Suprapubic skin (tissue), 4 donors: Measurements from ENCODE around the gene ALOX5AP. TPM values are rescaled to one million over a fixed set of nuclear protein-coding genes. Genes with fewer than 3 reads are reported as not detected.

Source experiments
- DNase-seq, 2 donors: peaks; one replicate each; pipeline ENCODE4 v3.0.0-alpha.2; 2019; ENCODE audit warnings: low spot score in 2 of 2
- H3K27ac ChIP-seq: fragments of 200-600 bp; sonication (generic); one replicate; pipeline ENCODE4 v1.5.1; 2019
- H3K27me3 ChIP-seq: fragments of 200-600 bp; sonication (generic); one replicate; pipeline ENCODE4 v1.5.1; 2019
- H3K36me3 ChIP-seq: fragments of 200-600 bp; sonication (generic); one replicate; pipeline ENCODE4 v1.5.1; 2019
- H3K4me1 ChIP-seq: fragments of 200-600 bp; sonication (generic); one replicate; pipeline ENCODE4 v1.5.1; 2019
- H3K4me3 ChIP-seq: fragments of 200-600 bp; sonication (generic); one replicate; pipeline ENCODE4 v1.5.1; 2019; ENCODE audit warnings: mild to moderate bottlenecking
- H3K9me3 ChIP-seq: fragments of 200-600 bp; sonication (generic); one replicate; pipeline ENCODE4 v1.5.1; 2019
- EP300 ChIP-seq: sonication (generic); formaldehyde crosslinking; IDR thresholded peaks from one replicate; pipeline ENCODE4 v1.6.1; 2017; ENCODE audit warnings: antibody characterized with exemption
- POLR2A ChIP-seq, 2 donors: fragments of 450-650 bp; IDR thresholded peaks; one replicate each; pipeline ENCODE4 v1.6.1; 2017; ENCODE audit warnings: antibody characterized with exemption in 2 of 2, mild to moderate bottlenecking in 2 of 2, moderate library complexity in 2 of 2
- POLR2AphosphoS5 ChIP-seq, 3 donors: sonication (generic); formaldehyde crosslinking; IDR thresholded peaks; one replicate each; pipeline ENCODE4 v1.6.1; 2017; ENCODE audit warnings: antibody characterized with exemption in 3 of 3
- WGBS: methylation state at CpG from one replicate; pipeline ENCODE4 v1.1.5; 2018; 5-methylcytosine and 5-hydroxymethylcytosine counted together
- total RNA-seq, 4 donors: library from RNA; depleted of rRNA; stranded (reverse); fragments of >200 nt; gene quantifications; one replicate each; pipeline ENCODE4 v1.1.0, GENCODE V29; 2016
- TF ChIP-seq, protein P1 (sequence below), 2 donors: fragments of 200-600 bp in 1 of 2; fragments of 450-650 bp in 1 of 2; sonication (generic) in 1 of 2; IDR thresholded peaks; one replicate each; pipeline ENCODE4 v1.5.1; 2016 to 2019; ENCODE audit warnings: antibody characterized with exemption in 2 of 2, mild to moderate bottlenecking in 1 of 2, moderate library complexity in 1 of 2

ALOX5AP gene
- total RNA-seq, 4 donors from 2014 or later, result 5.1 to 13.2 (median 6.7) TPM

DNA sequence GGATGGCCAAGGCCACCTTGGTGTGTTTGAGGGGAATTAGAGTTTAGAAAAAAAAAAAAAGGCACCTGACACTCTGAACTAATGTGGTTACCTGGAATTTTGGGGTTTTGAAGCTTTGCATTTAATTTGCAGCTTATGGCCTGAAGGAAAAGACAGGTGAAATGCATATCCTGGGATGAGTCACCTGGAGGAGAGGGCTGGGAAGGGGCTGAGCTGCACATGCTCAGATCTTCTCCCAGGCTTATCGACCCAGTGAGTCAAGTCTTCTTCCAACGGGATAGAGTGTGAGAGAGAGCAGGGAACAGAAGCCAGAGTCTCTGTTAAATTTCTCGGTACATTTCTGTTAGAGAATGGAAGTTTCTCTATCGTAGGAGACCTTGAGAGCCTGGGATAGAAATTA is 29.7 kb upstream of the ALOX5AP start:
- TF ChIP-seq POLR2AphosphoS5 (IDR thresholded peaks at IDR 0.05) (no peak), EP300 (no peak), POLR2A (IDR thresholded peaks at IDR 0.05) (no peak)
- TF ChIP-seq, protein P1, sequence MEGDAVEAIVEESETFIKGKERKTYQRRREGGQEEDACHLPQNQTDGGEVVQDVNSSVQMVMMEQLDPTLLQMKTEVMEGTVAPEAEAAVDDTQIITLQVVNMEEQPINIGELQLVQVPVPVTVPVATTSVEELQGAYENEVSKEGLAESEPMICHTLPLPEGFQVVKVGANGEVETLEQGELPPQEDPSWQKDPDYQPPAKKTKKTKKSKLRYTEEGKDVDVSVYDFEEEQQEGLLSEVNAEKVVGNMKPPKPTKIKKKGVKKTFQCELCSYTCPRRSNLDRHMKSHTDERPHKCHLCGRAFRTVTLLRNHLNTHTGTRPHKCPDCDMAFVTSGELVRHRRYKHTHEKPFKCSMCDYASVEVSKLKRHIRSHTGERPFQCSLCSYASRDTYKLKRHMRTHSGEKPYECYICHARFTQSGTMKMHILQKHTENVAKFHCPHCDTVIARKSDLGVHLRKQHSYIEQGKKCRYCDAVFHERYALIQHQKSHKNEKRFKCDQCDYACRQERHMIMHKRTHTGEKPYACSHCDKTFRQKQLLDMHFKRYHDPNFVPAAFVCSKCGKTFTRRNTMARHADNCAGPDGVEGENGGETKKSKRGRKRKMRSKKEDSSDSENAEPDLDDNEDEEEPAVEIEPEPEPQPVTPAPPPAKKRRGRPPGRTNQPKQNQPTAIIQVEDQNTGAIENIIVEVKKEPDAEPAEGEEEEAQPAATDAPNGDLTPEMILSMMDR (IDR thresholded peaks at IDR 0.05), result no peak
- Histone ChIP-seq H3K4me1 (no peaks in the 10 kb centered on the region), H3K9me3 (no peaks in the 10 kb centered on the region), H3K36me3 (no peaks in the 10 kb centered on the region), H3K27ac (no peak overlapping the region), H3K4me3 (no peak overlapping the region), H3K27me3 (no peaks in the 10 kb centered on the region)
- no peak for DNase-seq
- 55% methylated on average over 4 of the region's 4 CpGs for WGBS

- no peak for DNase-seq
- H3K27me3 ChIP-seq, result no peaks in the 10 kb centered on the region
- no peaks in the 10 kb centered on the region for H3K36me3 ChIP-seq
- H3K27ac ChIP-seq, result no peak overlapping the region
- no peak overlapping the region for H3K4me3 ChIP-seq
- no peak for TF ChIP-seq POLR2A (IDR thresholded peaks at IDR 0.05)
- WGBS, result 41% methylated on average over 3 of the region's 3 CpGs
- H3K9me3 ChIP-seq, result no peaks in the 10 kb centered on the region
- H3K4me1 ChIP-seq, result no peaks in the 10 kb centered on the region
Measured at GRCh38 chr13:30708541-30708940, 26.8 kb upstream of the ALOX5AP start.

- Histone ChIP-seq H3K4me1 (no peaks in the 10 kb centered on the region), H3K9me3 (no peaks in the 10 kb centered on the region), H3K36me3 (no peaks in the 10 kb centered on the region), H3K27me3 (no peaks in the 10 kb centered on the region), H3K4me3 (no peak overlapping the region), H3K27ac (no peak overlapping the region)
- WGBS, result 83% methylated on average over 3 of the region's 3 CpGs
- TF ChIP-seq POLR2A (IDR thresholded peaks at IDR 0.05) (no peak), EP300 (no peak), POLR2AphosphoS5 (IDR thresholded peaks at IDR 0.05) (no peak)
- TF ChIP-seq, protein P1 (IDR thresholded peaks at IDR 0.05), result no peak
- DNase-seq, result no peak
Measured at GRCh38 chr13:30710442-30710841, 24.9 kb upstream of the ALOX5AP start.

GRCh38 chr13:30711375-30711774 is 24.0 kb upstream of the ALOX5AP start:
- H3K27me3 ChIP-seq, result no peaks in the 10 kb centered on the region
- H3K9me3 ChIP-seq, result no peaks in the 10 kb centered on the region
- no peak for DNase-seq
- 69% methylated on average over 4 of the region's 4 CpGs for WGBS
- TF ChIP-seq POLR2AphosphoS5 (IDR thresholded peaks at IDR 0.05) (no peak), POLR2A (IDR thresholded peaks at IDR 0.05) (no peak), EP300 (no peak)
- TF ChIP-seq, protein P1 (IDR thresholded peaks at IDR 0.05), result no peak
- H3K36me3 ChIP-seq, result no peaks in the 10 kb centered on the region
- H3K4me3 ChIP-seq, result no peak overlapping the region
- H3K27ac ChIP-seq, result no peak overlapping the region
- no peaks in the 10 kb centered on the region for H3K4me1 ChIP-seq

GRCh38 chr13:30711837-30712236 is 23.5 kb upstream of the ALOX5AP start:
- H3K9me3 ChIP-seq, result no peaks in the 10 kb centered on the region
- no peak for DNase-seq
- H3K27me3 ChIP-seq, result no peaks in the 10 kb centered on the region
- no peaks in the 10 kb centered on the region for H3K36me3 ChIP-seq
- H3K4me1 ChIP-seq, result no peaks in the 10 kb centered on the region
- TF ChIP-seq POLR2AphosphoS5 (IDR thresholded peaks at IDR 0.05), result no peak
- TF ChIP-seq EP300, result no peak
- TF ChIP-seq POLR2A (IDR thresholded peaks at IDR 0.05), result no peak
- TF ChIP-seq, protein P1 (IDR thresholded peaks at IDR 0.05), result no peak
- no peak overlapping the region for H3K27ac ChIP-seq
- H3K4me3 ChIP-seq, result no peak overlapping the region
- WGBS, result 81% methylated on average over 6 of the region's 6 CpGs
